Kidney epithelial cell (primary cell): Measurements from ENCODE around the gene DPYD. TPM values are rescaled to one million over a fixed set of nuclear protein-coding genes. Genes with fewer than 3 reads are reported as not detected.

ENCODE experiments used
- DNase-seq: peaks from one replicate; pipeline ENCODE4 v3.0.0-alpha.2; 2010; ENCODE audit warnings: low read depth
- H3K27me3 ChIP-seq: 2 replicates; pipeline ENCODE4 v1.6.0; 2011; ENCODE audit warnings: low read length; ENCODE audit not compliant: control insufficient read depth, insufficient read depth
- H3K36me3 ChIP-seq: 2 replicates; pipeline ENCODE4 v1.5.1; 2011; ENCODE audit warnings: low read length; ENCODE audit not compliant: control insufficient read depth, insufficient read depth
- H3K4me3 ChIP-seq: 2 replicates; pipeline ENCODE4 v1.5.1; 2011; ENCODE audit warnings: low read depth, mild to moderate bottlenecking, control low read depth, low read length
- CTCF ChIP-seq: IDR thresholded peaks from 2 replicates; pipeline ENCODE4 v1.5.1; 2011; ENCODE audit warnings: mild to moderate bottlenecking, moderate library complexity, low read length, control low read depth, inconsistent platforms; ENCODE audit not compliant: insufficient read depth, poor library complexity, severe bottlenecking
- total RNA-seq: library from RNA; depleted of rRNA; stranded (reverse); fragments of >200 nt; gene quantifications from 2 replicates; pipeline ENCODE4 v1.2.3, GENCODE V29; 2015

Gene DPYD
- total RNA-seq, 1 donor from 2014 or later = 1.6 TPM

- no peak for TF ChIP-seq CTCF
- H3K4me3 ChIP-seq = no peak overlapping the region
- DNase-seq = no peak
- H3K27me3 ChIP-seq = no peaks in the 10 kb centered on the region
- H3K36me3 ChIP-seq = no peaks in the 10 kb centered on the region
Measured at GRCh38 chr1:97761637-97762036, 159.2 kb downstream of the DPYD start.

GRCh38 chr1:97759078-97759477 lies 161.8 kb downstream of the DPYD start:
- TF ChIP-seq CTCF = no peak
- no peak for DNase-seq
- no peak overlapping the region for H3K4me3 ChIP-seq
- no peaks in the 10 kb centered on the region for H3K36me3 ChIP-seq
- no peaks in the 10 kb centered on the region for H3K27me3 ChIP-seq

- no peak for TF ChIP-seq CTCF
- DNase-seq = no peak
- Histone ChIP-seq H3K4me3 (no peak overlapping the region), H3K27me3 (no peaks in the 10 kb centered on the region), H3K36me3 (no peaks in the 10 kb centered on the region)
Measured at GRCh38 chr1:97758541-97759057, 162.2 kb downstream of the DPYD start.

- Histone ChIP-seq H3K27me3 (no peaks in the 10 kb centered on the region), H3K36me3 (no peaks in the 10 kb centered on the region), H3K4me3 (no peak overlapping the region)
- no peak for TF ChIP-seq CTCF
- no peak for DNase-seq
Measured at GRCh38 chr1:97745912-97746311, 174.9 kb downstream of the DPYD start.

GRCh38 chr1:97744977-97745376 lies 175.9 kb downstream of the DPYD start:
- no peak for DNase-seq
- H3K27me3 ChIP-seq = no peaks in the 10 kb centered on the region
- H3K36me3 ChIP-seq = no peaks in the 10 kb centered on the region
- TF ChIP-seq CTCF = no peak
- no peak overlapping the region for H3K4me3 ChIP-seq

GRCh38 chr1:97743129-97743528 lies 177.7 kb downstream of the DPYD start:
- Histone ChIP-seq H3K36me3 (no peaks in the 10 kb centered on the region), H3K4me3 (no peak overlapping the region), H3K27me3 (no peaks in the 10 kb centered on the region)
- DNase-seq = no peak
- TF ChIP-seq CTCF = no peak
